Epithelial cell of proximal tubule (primary cell): ENCODE data around the gene SH3GLB1. TPM values are rescaled to one million over a fixed set of nuclear protein-coding genes. Genes with fewer than 3 reads are reported as not detected.

Source experiments
- DNase-seq: peaks from one replicate; pipeline ENCODE4 v3.0.0-alpha.2; 2011; ENCODE audit warnings: low read depth
- H3K4me3 ChIP-seq: 2 replicates; pipeline ENCODE4 v1.5.1; 2011; ENCODE audit warnings: low read depth, mild to moderate bottlenecking, low read length
- total RNA-seq: library from RNA; depleted of rRNA; stranded (reverse); fragments of >200 nt; gene quantifications from 2 replicates; pipeline ENCODE4 v1.2.3, GENCODE V29; 2015
- TF ChIP-seq, protein P1 (sequence below): conservative IDR thresholded peaks from 2 replicates; pipeline ENCODE4 v1.5.1; 2012; ENCODE audit warnings: low read depth, mild to moderate bottlenecking, low read length

The SH3GLB1 gene
- total RNA-seq, 1 donor from 2014 or later: 19.7 TPM

GRCh38 chr1:86768554-86768953 lies 64.2 kb downstream of the SH3GLB1 start:
- TF ChIP-seq, protein P1, sequence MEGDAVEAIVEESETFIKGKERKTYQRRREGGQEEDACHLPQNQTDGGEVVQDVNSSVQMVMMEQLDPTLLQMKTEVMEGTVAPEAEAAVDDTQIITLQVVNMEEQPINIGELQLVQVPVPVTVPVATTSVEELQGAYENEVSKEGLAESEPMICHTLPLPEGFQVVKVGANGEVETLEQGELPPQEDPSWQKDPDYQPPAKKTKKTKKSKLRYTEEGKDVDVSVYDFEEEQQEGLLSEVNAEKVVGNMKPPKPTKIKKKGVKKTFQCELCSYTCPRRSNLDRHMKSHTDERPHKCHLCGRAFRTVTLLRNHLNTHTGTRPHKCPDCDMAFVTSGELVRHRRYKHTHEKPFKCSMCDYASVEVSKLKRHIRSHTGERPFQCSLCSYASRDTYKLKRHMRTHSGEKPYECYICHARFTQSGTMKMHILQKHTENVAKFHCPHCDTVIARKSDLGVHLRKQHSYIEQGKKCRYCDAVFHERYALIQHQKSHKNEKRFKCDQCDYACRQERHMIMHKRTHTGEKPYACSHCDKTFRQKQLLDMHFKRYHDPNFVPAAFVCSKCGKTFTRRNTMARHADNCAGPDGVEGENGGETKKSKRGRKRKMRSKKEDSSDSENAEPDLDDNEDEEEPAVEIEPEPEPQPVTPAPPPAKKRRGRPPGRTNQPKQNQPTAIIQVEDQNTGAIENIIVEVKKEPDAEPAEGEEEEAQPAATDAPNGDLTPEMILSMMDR: no peak
- H3K4me3 ChIP-seq: no peak overlapping the region
- DNase-seq: no peak

GRCh38 chr1:86769065-86769464 lies 64.7 kb downstream of the SH3GLB1 start:
- H3K4me3 ChIP-seq: no peak overlapping the region
- TF ChIP-seq, protein P1: no peak

DNA sequence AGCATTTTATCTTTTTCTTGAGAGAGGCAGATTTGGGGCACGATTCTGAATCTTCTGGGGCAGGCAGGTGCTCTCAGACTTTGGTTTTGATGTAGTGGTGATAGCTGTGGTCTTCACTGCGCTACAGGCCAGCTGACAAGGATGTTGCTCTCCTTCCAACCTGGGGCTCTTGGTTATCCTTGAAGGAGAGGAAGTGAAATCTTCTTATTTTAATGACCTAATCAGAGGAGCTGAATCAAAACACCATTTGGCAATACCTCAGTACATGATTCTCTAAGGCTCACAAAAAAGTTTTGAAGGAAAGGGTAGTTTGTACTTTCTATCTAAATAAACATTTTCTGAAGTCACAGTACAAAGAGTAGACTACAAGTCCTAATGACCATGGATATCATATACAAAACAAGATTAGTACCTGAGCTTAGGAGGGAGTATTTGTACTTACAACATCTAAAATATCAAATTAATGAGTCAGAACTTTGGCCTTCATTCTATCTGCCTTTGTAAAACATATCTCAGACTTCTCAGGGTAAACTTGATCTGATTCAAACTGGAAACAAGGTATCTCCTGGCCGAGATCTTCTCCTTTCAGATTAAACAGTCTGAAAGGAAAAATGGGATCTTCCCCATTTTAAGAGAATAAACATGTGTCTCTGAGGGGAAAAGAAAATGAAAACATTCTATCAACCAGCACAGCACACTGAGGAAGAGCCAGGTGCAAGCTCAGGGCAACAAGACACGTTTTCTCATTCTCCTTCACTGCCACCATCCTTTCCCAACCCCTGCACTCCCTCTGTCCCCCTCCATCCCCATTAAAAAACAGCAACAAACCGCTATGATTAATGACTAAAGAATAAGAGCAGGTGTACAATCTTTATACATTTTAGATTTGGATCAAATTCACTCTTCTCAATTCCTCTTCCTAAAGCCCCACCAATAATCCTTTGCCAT lies 69.2 kb downstream of the SH3GLB1 start:
- TF ChIP-seq, protein P1: no peak
- peak overlapping the region; percentile 10 for H3K4me3 ChIP-seq
- no peak for DNase-seq

More at GRCh38 chr1:86769065-86769464, 64.7 kb downstream of the SH3GLB1 start:
- no peak for DNase-seq

- TF ChIP-seq, protein P1: no peak
- DNase-seq: peak; percentile 75
- H3K4me3 ChIP-seq: peak overlapping the region; percentile 10
Measured at GRCh38 chr1:86774305-86775295, 70.2 kb downstream of the SH3GLB1 start.

- H3K4me3 ChIP-seq: no peak overlapping the region
- TF ChIP-seq, protein P1: no peak
- DNase-seq: no peak
Measured at GRCh38 chr1:86775395-86775794, 71.0 kb downstream of the SH3GLB1 start.

DNA sequence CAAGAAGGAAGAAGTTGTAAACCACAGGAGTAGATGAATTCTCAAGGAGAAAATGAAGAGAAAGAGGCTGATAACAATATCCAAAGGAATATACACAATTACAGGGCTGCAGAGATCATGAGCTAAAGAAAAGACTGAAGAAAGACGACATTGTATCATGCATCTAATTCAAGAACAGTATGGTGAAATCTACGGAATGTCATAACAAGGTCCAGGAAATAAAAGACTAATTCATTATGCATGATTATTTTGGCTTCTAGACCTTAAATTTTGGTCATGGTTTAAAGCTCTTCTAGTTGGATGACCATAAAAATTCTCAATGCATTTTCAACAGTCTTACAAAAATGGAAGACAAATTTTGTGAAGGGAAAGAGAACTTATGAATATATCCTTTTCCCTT lies 71.7 kb downstream of the SH3GLB1 start:
- TF ChIP-seq, protein P1: no peak
- no peak overlapping the region for H3K4me3 ChIP-seq
- DNase-seq: no peak
